ENCODE measurements around the gene BROX.

DNA sequence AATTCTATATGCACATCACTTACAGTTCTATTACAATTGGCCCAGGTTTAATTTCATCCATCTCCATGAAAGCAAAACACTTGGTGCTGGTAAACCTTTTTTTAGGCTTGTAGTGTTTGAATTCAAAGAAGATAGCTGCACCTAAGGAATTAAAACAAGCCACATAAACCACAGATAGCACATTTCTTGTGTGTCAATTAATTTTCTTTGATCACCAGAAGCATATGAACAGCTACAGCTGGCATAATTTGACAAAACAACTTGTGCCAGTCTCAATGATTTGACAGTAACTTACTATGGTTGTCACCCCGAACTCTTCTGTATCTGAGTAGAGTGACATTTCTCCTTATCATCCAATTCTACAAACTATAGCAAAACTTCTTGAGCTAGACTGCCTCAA is 42.3 kb upstream of the BROX start:
- no peak for TF ChIP-seq FOXA1 (IDR thresholded peaks at IDR 0.05)
- TF ChIP-seq ZNF384 (IDR thresholded peaks at IDR 0.05): no peak
- no peak for TF ChIP-seq TARDBP (IDR thresholded peaks at IDR 0.05)
